K562 (cell line): ENCODE measurements around the gene POLR3GL. TPM values are rescaled to one million over a fixed set of nuclear protein-coding genes. Genes with fewer than 3 reads are reported as not detected.
"Not testable (repeated sequence)": the region's sequence is repeated elsewhere in the genome, so short reads cannot be mapped to it uniquely, and the experiment has no call there.

Experiments used
- ATF3 ChIP-seq, 2 experiments: fragments of 450-650 bp in 1 of 2; sonication (generic) in 1 of 2; formaldehyde crosslinking in 1 of 2; IDR thresholded peaks in 1 of 2; conservative IDR thresholded peaks in 1 of 2; 2 replicates each; pipeline versions ENCODE4 v1.6.1 to v1.8.1; 2016 to 2023; ENCODE audit warnings: mild to moderate bottlenecking in 2 of 2, moderate library complexity in 2 of 2, inconsistent platforms in 1 of 2, missing genetic modification reagents in 1 of 2
- BCOR ChIP-seq: fragments of 450-650 bp; IDR thresholded peaks from 2 replicates; pipeline ENCODE4 v1.6.1; 2016
- ESRRA ChIP-seq: fragments of 450-650 bp; IDR thresholded peaks from 2 replicates; pipeline ENCODE4 v1.6.1; 2014; ENCODE audit warnings: low read depth, mild to moderate bottlenecking, moderate library complexity, borderline replicate concordance
- GABPB1 ChIP-seq: sonication (generic); formaldehyde crosslinking; IDR thresholded peaks from 2 replicates; pipeline ENCODE4 v1.8.0; 2022; ENCODE audit warnings: mild to moderate bottlenecking, missing genetic modification reagents
- HDAC2 ChIP-seq: fragments of 450-650 bp; IDR thresholded peaks from 2 replicates; pipeline ENCODE4 v1.6.1; 2016; ENCODE audit warnings: mild to moderate bottlenecking
- TEAD4 ChIP-seq, 2 experiments: sonication (generic) in 1 of 2; formaldehyde crosslinking in 1 of 2; IDR thresholded peaks; 2 replicates each; pipeline versions ENCODE4 v1.6.1 to v1.8.0; 2012 to 2022; ENCODE audit warnings: borderline replicate concordance in 1 of 2, inconsistent platforms in 1 of 2, low read length in 1 of 2, mild to moderate bottlenecking in 1 of 2, missing genetic modification reagents in 1 of 2
- ZBTB1 ChIP-seq: sonication (generic); formaldehyde crosslinking; IDR thresholded peaks from 2 replicates; pipeline ENCODE4 v1.8.1; 2023; ENCODE audit warnings: missing genetic modification reagents, low read depth, mild to moderate bottlenecking, borderline replicate concordance
- ZMIZ1 ChIP-seq, 2 experiments: fragments of 150-350 bp in 1 of 2; IDR thresholded peaks; 2 replicates each; pipeline ENCODE4 v1.6.1; 2012 to 2016; ENCODE audit warnings: low read depth in 2 of 2, low read length in 2 of 2, mild to moderate bottlenecking in 1 of 2, moderate library complexity in 1 of 2
- polyA plus RNA-seq, 8 experiments: library from polyadenylated mRNA; depleted of rRNA in 4 of 8; stranded (reverse) in 5 of 8; unstranded in 3 of 8; fragments of >200 nt; fragmentation: Nextera tagmentation in 2 of 8; fragmentation: Illumina TruSeq in 1 of 8; extraction: Ambion mirVana in 2 of 8; extraction: Trizol in 1 of 8; gene quantifications; 2 replicates each; pipeline versions ENCODE4 v1.2.1 to v1.2.3, GENCODE V29; 2011 to 2014; ENCODE audit warnings: inconsistent platforms in 1 of 8, missing spikeins in 1 of 8
- total RNA-seq, 7 experiments: library from RNA; depleted of rRNA in 6 of 7; stranded (reverse); fragments of >200 nt in 6 of 7; fragmentation: Illumina TruSeq in 2 of 7; extraction: Trizol in 2 of 7; gene quantifications; 2 replicates each; pipeline versions ENCODE4 v1.2.1 to v1.2.3, GENCODE V29; 2011 to 2021; ENCODE audit warnings: low replicate concordance in 1 of 7
- TF ChIP-seq, protein P1 (sequence below): sonication (generic); formaldehyde crosslinking; IDR thresholded peaks from 2 replicates; pipeline ENCODE4 v1.8.1; 2023; ENCODE audit warnings: mild to moderate bottlenecking, missing genetic modification reagents
- TF ChIP-seq, protein P2 (sequence below): sonication (generic); formaldehyde crosslinking; IDR thresholded peaks from 2 replicates; pipeline ENCODE4 v1.8.0; 2023; ENCODE audit warnings: missing genetic modification reagents, mild to moderate bottlenecking, borderline replicate concordance
- TF ChIP-seq, protein P3 (sequence below): sonication (generic); IDR thresholded peaks from 2 replicates; pipeline ENCODE4 v1.6.1; 2016

POLR3GL gene
- total and polyA plus RNA-seq, 9 of the 15 experiments (the other 6 are each of a cell fraction or from before 2014, with no cell fraction given): 14.6 to 48.4 (median 38.2) TPM

- TF ChIP-seq, protein P1, sequence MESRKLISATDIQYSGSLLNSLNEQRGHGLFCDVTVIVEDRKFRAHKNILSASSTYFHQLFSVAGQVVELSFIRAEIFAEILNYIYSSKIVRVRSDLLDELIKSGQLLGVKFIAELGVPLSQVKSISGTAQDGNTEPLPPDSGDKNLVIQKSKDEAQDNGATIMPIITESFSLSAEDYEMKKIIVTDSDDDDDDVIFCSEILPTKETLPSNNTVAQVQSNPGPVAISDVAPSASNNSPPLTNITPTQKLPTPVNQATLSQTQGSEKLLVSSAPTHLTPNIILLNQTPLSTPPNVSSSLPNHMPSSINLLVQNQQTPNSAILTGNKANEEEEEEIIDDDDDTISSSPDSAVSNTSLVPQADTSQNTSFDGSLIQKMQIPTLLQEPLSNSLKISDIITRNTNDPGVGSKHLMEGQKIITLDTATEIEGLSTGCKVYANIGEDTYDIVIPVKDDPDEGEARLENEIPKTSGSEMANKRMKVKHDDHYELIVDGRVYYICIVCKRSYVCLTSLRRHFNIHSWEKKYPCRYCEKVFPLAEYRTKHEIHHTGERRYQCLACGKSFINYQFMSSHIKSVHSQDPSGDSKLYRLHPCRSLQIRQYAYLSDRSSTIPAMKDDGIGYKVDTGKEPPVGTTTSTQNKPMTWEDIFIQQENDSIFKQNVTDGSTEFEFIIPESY (CRISPR knock-in tag): peak; percentile 64; the same call in 1 of the 2 replicates
- TF ChIP-seq TEAD4 (IDR thresholded peaks at IDR 0.05; ENCODE audit: low read length) (peak; percentile 89), HDAC2 (peak; percentile 99), ZMIZ1 (IDR thresholded peaks at IDR 0.05; ENCODE audit: low read depth in 2 of 2, low read length in 2 of 2) (peak in 1 of 2 experiments; percentile 78; a peak in 2 of 4 replicates), GABPB1 (CRISPR knock-in tag) (peak; percentile 65; the same call in 1 of the 2 replicates), ATF3 (IDR thresholded peaks at IDR 0.05) (peak; percentile 63; the same call in 1 of the 2 replicates), BCOR (peak; percentile 82), ESRRA (peak; percentile 94; the same call in 1 of the 2 replicates), ZBTB1 (CRISPR knock-in tag) (peak; percentile 45; the same call in 1 of the 2 replicates)
- TF ChIP-seq TEAD4 (CRISPR knock-in tag; IDR thresholded peaks at IDR 0.05; ENCODE audit: borderline replicate concordance); ATF3 (CRISPR knock-in tag; conservative IDR thresholded peaks at IDR 0.05): not testable (repeated sequence)
- TF ChIP-seq, protein P2, sequence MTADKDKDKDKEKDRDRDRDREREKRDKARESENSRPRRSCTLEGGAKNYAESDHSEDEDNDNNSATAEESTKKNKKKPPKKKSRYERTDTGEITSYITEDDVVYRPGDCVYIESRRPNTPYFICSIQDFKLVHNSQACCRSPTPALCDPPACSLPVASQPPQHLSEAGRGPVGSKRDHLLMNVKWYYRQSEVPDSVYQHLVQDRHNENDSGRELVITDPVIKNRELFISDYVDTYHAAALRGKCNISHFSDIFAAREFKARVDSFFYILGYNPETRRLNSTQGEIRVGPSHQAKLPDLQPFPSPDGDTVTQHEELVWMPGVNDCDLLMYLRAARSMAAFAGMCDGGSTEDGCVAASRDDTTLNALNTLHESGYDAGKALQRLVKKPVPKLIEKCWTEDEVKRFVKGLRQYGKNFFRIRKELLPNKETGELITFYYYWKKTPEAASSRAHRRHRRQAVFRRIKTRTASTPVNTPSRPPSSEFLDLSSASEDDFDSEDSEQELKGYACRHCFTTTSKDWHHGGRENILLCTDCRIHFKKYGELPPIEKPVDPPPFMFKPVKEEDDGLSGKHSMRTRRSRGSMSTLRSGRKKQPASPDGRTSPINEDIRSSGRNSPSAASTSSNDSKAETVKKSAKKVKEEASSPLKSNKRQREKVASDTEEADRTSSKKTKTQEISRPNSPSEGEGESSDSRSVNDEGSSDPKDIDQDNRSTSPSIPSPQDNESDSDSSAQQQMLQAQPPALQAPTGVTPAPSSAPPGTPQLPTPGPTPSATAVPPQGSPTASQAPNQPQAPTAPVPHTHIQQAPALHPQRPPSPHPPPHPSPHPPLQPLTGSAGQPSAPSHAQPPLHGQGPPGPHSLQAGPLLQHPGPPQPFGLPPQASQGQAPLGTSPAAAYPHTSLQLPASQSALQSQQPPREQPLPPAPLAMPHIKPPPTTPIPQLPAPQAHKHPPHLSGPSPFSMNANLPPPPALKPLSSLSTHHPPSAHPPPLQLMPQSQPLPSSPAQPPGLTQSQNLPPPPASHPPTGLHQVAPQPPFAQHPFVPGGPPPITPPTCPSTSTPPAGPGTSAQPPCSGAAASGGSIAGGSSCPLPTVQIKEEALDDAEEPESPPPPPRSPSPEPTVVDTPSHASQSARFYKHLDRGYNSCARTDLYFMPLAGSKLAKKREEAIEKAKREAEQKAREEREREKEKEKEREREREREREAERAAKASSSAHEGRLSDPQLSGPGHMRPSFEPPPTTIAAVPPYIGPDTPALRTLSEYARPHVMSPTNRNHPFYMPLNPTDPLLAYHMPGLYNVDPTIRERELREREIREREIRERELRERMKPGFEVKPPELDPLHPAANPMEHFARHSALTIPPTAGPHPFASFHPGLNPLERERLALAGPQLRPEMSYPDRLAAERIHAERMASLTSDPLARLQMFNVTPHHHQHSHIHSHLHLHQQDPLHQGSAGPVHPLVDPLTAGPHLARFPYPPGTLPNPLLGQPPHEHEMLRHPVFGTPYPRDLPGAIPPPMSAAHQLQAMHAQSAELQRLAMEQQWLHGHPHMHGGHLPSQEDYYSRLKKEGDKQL (CRISPR knock-in tag): peak; percentile 92; the same call in 1 of the 2 replicates
- TF ChIP-seq, protein P3, sequence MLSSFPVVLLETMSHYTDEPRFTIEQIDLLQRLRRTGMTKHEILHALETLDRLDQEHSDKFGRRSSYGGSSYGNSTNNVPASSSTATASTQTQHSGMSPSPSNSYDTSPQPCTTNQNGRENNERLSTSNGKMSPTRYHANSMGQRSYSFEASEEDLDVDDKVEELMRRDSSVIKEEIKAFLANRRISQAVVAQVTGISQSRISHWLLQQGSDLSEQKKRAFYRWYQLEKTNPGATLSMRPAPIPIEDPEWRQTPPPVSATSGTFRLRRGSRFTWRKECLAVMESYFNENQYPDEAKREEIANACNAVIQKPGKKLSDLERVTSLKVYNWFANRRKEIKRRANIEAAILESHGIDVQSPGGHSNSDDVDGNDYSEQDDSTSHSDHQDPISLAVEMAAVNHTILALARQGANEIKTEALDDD: peak; percentile 95
These were observed 31.9 kb upstream of the POLR3GL start (continued) for GRCh38 chr1:145932522-145933009.
